Cardiac muscle cell (in vitro differentiated cells and primary cell): ENCODE results near the gene SLC13A4. TPM values are rescaled to one million over a fixed set of nuclear protein-coding genes. Genes with fewer than 3 reads are reported as not detected.
"Not testable (repeated sequence)": the region's sequence is repeated elsewhere in the genome, so short reads cannot be mapped to it uniquely, and the experiment has no call there.

Source experiments
- DNase-seq, 2 donors: peaks; one replicate each; pipeline versions ENCODE4 v3.0.0 to v3.0.0-alpha.2; 2010 to 2017; ENCODE audit warnings: low read depth in 1 of 2, low spot score in 1 of 2
- H3K27ac ChIP-seq: fragments of 200-600 bp; sonication (generic); 2 replicates; pipeline ENCODE4 v1.5.1; 2016
- H3K27me3 ChIP-seq: fragments of 200-600 bp; sonication (generic); 2 replicates; pipeline ENCODE4 v1.6.0; 2016; ENCODE audit warnings: control low read depth
- H3K36me3 ChIP-seq: fragments of 200-600 bp; sonication (generic); 2 replicates; pipeline ENCODE4 v1.5.1; 2016; ENCODE audit warnings: control low read depth
- H3K4me1 ChIP-seq: fragments of 200-600 bp; sonication (generic); 2 replicates; pipeline ENCODE4 v1.8.1; 2017; ENCODE audit warnings: low read depth, mild to moderate bottlenecking, mixed run types
- H3K4me3 ChIP-seq: fragments of 200-600 bp; sonication (generic); 2 replicates; pipeline ENCODE4 v1.5.1; 2016; ENCODE audit warnings: mild to moderate bottlenecking
- H3K9me3 ChIP-seq: fragments of 200-600 bp; sonication (generic); 2 replicates; pipeline ENCODE4 v1.5.1; 2017; ENCODE audit warnings: low read depth, mild to moderate bottlenecking, control low read depth
- CTCF ChIP-seq: IDR thresholded peaks from 2 replicates; pipeline ENCODE4 v1.5.1; 2012; ENCODE audit warnings: low read depth, mild to moderate bottlenecking, low read length
- polyA plus RNA-seq: library from polyadenylated mRNA; unstranded; fragments of >200 nt; fragmentation: Nextera tagmentation; extraction: Ambion mirVana; gene quantifications from 2 replicates; pipeline ENCODE4 v1.2.1, GENCODE V29; 2016
- total RNA-seq: library from RNA; depleted of rRNA; stranded (reverse); fragments of >200 nt; gene quantifications from 2 replicates; pipeline ENCODE4 v1.2.3, GENCODE V29; 2016

SLC13A4 gene
- total and polyA plus RNA-seq, 2 experiments from 2014 or later = 0.12 to 3.9 TPM

DNA sequence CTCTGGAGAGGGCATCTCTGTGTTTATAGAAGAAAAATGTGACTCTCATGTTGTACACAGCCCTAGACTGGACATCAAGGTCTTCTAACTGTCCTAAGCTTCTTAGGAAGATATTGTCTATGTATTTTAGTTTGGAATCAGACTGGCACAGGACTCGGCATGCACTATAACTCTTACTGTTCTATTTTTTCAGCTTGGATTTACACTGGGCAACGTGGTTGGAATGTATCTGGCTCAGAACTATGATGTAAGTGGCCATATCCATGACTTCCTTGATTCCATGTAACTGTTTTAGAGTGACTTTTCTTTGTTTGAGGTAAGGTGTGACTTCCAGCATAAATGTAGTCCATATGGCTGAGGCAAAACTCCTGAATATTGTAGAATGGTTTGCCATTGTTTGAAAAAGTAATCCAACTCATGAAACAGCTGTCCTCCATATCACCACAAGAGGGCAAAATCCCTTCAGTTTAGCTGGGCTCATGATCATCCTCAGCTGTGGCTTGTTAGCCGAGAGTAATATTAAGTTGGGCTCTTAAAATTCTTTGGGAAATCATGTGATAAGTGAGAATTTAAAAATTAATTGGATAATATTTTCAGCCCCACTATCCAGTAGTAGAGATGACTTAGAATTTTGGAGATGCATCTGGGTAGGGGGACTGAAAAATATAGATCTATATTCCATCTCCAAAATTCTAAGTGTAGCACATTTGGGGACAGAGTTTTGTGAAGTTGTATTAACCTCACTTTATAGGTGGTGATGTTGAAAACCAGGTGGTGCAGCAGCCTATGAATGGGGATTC is 55.2 kb downstream of the SLC13A4 start:
- peak; percentile 86 for TF ChIP-seq CTCF
- H3K36me3 ChIP-seq = no peaks in the 10 kb centered on the region
- no peaks in the 10 kb centered on the region for H3K27me3 ChIP-seq
- H3K4me1 ChIP-seq = peaks cover 27% of the 10 kb centered on the region
- peak; percentile 70 to 85 for DNase-seq
- no peaks in the 10 kb centered on the region for H3K9me3 ChIP-seq
- H3K4me3 ChIP-seq = no peak overlapping the region
- H3K27ac ChIP-seq = peak overlapping the region; percentile 49

DNA sequence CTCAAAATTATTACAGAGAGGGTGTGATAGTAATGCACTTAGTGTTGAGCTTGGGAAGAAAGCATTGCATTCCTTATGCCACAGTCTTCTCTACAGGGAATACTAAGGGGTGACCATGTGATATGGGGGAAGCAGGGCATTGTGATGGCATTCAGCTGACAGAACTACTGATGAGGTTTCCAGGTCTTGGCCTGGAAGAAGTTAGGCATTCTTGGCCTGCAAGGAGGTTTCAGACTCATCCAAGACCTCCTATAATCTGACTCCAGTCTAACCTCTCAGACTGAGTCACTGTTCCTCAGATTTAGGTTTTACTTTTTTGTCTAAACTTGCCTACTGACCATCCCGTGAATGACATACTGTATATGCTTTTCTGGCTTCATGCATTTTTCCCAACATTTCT is 57.8 kb downstream of the SLC13A4 start:
- TF ChIP-seq CTCF = no peak
- peak in 1 of 2 donors; percentile 59 for DNase-seq
- Histone ChIP-seq H3K4me3 (no peak overlapping the region), H3K4me1 (peaks cover 27% of the 10 kb centered on the region), H3K9me3 (no peaks in the 10 kb centered on the region), H3K27ac (peak overlapping the region; percentile 16), H3K27me3 (no peaks in the 10 kb centered on the region), H3K36me3 (no peaks in the 10 kb centered on the region)

- Histone ChIP-seq H3K27me3 (no peaks in the 10 kb centered on the region), H3K4me3 (no peak overlapping the region), H3K9me3 (no peaks in the 10 kb centered on the region), H3K36me3 (no peaks in the 10 kb centered on the region), H3K27ac (peak overlapping the region; percentile 16), H3K4me1 (peaks cover 29% of the 10 kb centered on the region)
- DNase-seq = no peak
- TF ChIP-seq CTCF = no peak
Observed at GRCh38 chr7:135669774-135670173, 58.2 kb downstream of the SLC13A4 start.

GRCh38 chr7:135668852-135669395 is 59.1 kb downstream of the SLC13A4 start:
- H3K4me3 ChIP-seq, H3K27me3 ChIP-seq, H3K27ac ChIP-seq, DNase-seq, H3K36me3 ChIP-seq, H3K9me3 ChIP-seq: not testable (repeated sequence)
- H3K4me1 ChIP-seq = peaks cover 37% of the 10 kb centered on the region

GRCh38 chr7:135667626-135668025 is 60.4 kb downstream of the SLC13A4 start:
- H3K27me3 ChIP-seq, H3K9me3 ChIP-seq, H3K4me3 ChIP-seq, H3K27ac ChIP-seq, DNase-seq, H3K36me3 ChIP-seq: not testable (repeated sequence)
- H3K4me1 ChIP-seq = peaks cover 31% of the 10 kb centered on the region

- no peaks in the 10 kb centered on the region for H3K9me3 ChIP-seq
- no peaks in the 10 kb centered on the region for H3K27me3 ChIP-seq
- no peaks in the 10 kb centered on the region for H3K36me3 ChIP-seq
- peaks cover 31% of the 10 kb centered on the region for H3K4me1 ChIP-seq
- no peak overlapping the region for H3K27ac ChIP-seq
- TF ChIP-seq CTCF = no peak
- no peak overlapping the region for H3K4me3 ChIP-seq
- DNase-seq = no peak
Observed at GRCh38 chr7:135666846-135667245, 61.1 kb downstream of the SLC13A4 start.
